Epithelial cell of proximal tubule (primary cell): Measurements from ENCODE around the gene MED13L. TPM values are rescaled to one million over a fixed set of nuclear protein-coding genes. Genes with fewer than 3 reads are reported as not detected.

Experiments used
- DNase-seq: peaks from one replicate; pipeline ENCODE4 v3.0.0-alpha.2; 2011; ENCODE audit warnings: low read depth
- H3K4me3 ChIP-seq: 2 replicates; pipeline ENCODE4 v1.5.1; 2011; ENCODE audit warnings: low read depth, mild to moderate bottlenecking, low read length
- CTCF ChIP-seq: conservative IDR thresholded peaks from 2 replicates; pipeline ENCODE4 v1.5.1; 2012; ENCODE audit warnings: low read depth, mild to moderate bottlenecking, low read length
- total RNA-seq: library from RNA; depleted of rRNA; stranded (reverse); fragments of >200 nt; gene quantifications from 2 replicates; pipeline ENCODE4 v1.2.3, GENCODE V29; 2015

Gene MED13L
- total RNA-seq, 1 donor from 2014 or later, result 37.9 TPM

GRCh38 chr12:115938794-115939377, 338.6 kb downstream of the MED13L start:
- TF ChIP-seq CTCF, result no peak
- H3K4me3 ChIP-seq, result no peak overlapping the region
- DNase-seq, result no peak

- TF ChIP-seq CTCF, result no peak
- no peak for DNase-seq
- no peak overlapping the region for H3K4me3 ChIP-seq
Observed at GRCh38 chr12:115936997-115937916, 340.2 kb downstream of the MED13L start.

GRCh38 chr12:115934877-115935276, 342.6 kb downstream of the MED13L start:
- H3K4me3 ChIP-seq, result no peak overlapping the region
- TF ChIP-seq CTCF, result no peak
- no peak for DNase-seq

GRCh38 chr12:115934046-115934445, 343.4 kb downstream of the MED13L start:
- no peak overlapping the region for H3K4me3 ChIP-seq
- no peak for DNase-seq
- TF ChIP-seq CTCF, result no peak

- no peak for DNase-seq
- TF ChIP-seq CTCF, result no peak
- H3K4me3 ChIP-seq, result no peak overlapping the region
Observed at GRCh38 chr12:115932066-115932465, 345.4 kb downstream of the MED13L start.

- DNase-seq, result no peak
- H3K4me3 ChIP-seq, result no peak overlapping the region
- TF ChIP-seq CTCF, result no peak
Observed at GRCh38 chr12:115930336-115930735, 347.2 kb downstream of the MED13L start.
